Brain microvascular endothelial cell (primary cell): ENCODE measurements around the gene KIF15.

Experiments
- DNase-seq: peaks from one replicate; pipeline ENCODE4 v3.0.0-alpha.2; 2020
- H3K27ac ChIP-seq: fragments of 250-450 bp; sonication (Bioruptor Pico); 2 replicates; pipeline ENCODE4 v1.5.1; 2020; ENCODE audit warnings: mild to moderate bottlenecking, moderate library complexity
- H3K27me3 ChIP-seq: fragments of 250-450 bp; sonication (Bioruptor Pico); replicated peaks from 2 replicates; pipeline ENCODE4 v1.5.1; 2020; ENCODE audit warnings: mild to moderate bottlenecking
- H3K36me3 ChIP-seq: fragments of 250-450 bp; sonication (Bioruptor Pico); replicated peaks from 2 replicates; pipeline ENCODE4 v1.5.1; 2020; ENCODE audit warnings: mild to moderate bottlenecking
- H3K4me3 ChIP-seq: 2 replicates; pipeline ENCODE4 v1.5.1; 2011; ENCODE audit warnings: low read depth, mild to moderate bottlenecking, control low read depth, low read length, moderate library complexity
- CTCF ChIP-seq: IDR thresholded peaks from 2 replicates; pipeline ENCODE4 v1.5.1; 2011; ENCODE audit warnings: low read depth, mild to moderate bottlenecking, moderate library complexity, low read length, control low read depth, inconsistent platforms; ENCODE audit errors: missing control alignments
- in situ Hi-C: cut with HindIII; loops from 2 replicates; pipeline ENCODE4 v1.10.0; 2017; ENCODE audit warnings: low sequenced_read_pairs, low pct_ligation_motif_present

The KIF15 gene

DNA sequence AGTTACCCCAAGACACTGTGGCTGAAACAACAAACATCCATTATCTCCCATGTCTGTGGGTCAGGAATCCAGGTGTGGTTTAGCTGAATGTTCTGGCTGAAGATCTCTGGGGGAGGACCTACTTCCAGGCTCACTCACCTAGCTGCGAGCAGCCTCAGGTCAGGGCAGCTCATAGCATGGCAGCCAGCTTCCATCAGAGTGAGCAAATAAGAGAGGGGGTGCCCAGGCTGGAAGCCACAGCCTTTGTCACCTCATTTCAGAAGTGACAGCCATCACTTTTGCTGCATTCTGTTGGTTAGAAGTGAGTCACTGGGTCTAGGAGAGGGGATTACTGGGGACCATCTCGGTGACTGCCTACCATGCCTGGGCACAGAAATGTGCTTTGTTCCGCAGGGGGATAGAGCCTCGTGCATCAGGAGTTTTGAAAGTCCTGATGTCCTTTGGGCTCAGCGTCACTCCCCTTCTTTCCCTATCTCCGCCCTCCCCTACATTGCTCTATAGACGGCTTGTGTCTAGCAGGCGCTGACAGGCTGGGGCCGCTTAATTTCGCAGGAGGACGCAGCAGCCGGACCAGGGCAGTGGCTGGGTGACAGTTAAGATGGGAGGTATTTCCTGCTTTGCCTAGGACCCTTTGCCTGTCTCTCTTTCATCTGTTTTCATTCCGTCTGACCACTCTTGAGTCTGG, 138.2 kb downstream of the KIF15 start:
- no peaks in the 10 kb centered on the region for H3K36me3 ChIP-seq
- in situ Hi-C loops = no loop called here
- no peaks in the 10 kb centered on the region for H3K27me3 ChIP-seq
- no peak for DNase-seq
- no peak overlapping the region for H3K4me3 ChIP-seq
- no peak for TF ChIP-seq CTCF
- no peak overlapping the region for H3K27ac ChIP-seq

- Histone ChIP-seq H3K36me3 (no peaks in the 10 kb centered on the region), H3K27ac (no peak overlapping the region), H3K27me3 (no peaks in the 10 kb centered on the region), H3K4me3 (no peak overlapping the region)
- in situ Hi-C loops = no loop called here
- no peak for TF ChIP-seq CTCF
- DNase-seq = no peak
These were observed 141.0 kb downstream of the KIF15 start for GRCh38 chr3:44902628-44903027.
